H1 (cell line): Measurements from ENCODE around the gene RAB44. TPM values are rescaled to one million over a fixed set of nuclear protein-coding genes. Genes with fewer than 3 reads are reported as not detected.
A peak's percentile ranks its signal among the peaks of the same experiment; 100 is the strongest.

Experiments
- CTCF ChIA-PET: fragments of 300-600 bp; sonication (Branson Sonifier 250); formaldehyde crosslinking; loops from one replicate; lab custom pipeline; 2021; ENCODE audit not compliant: partially characterized antibody; lab: Charles Lee
- POLR2A ChIA-PET: fragments of 300-600 bp; sonication (Branson Sonifier 250); formaldehyde crosslinking; loops from one replicate; lab custom pipeline; 2021; ENCODE audit warnings: inconsistent platforms; ENCODE audit not compliant: partially characterized antibody; lab: Charles Lee
- DNase-seq, 2 experiments: peaks; one replicate each; pipeline versions ENCODE4 v3.0.0 to v3.0.0-alpha.2; 2010 to 2022; ENCODE audit warnings: low spot score in 2 of 2, low read depth in 1 of 2, mixed read lengths in 1 of 2
- FAIRE-seq: peaks from 2 replicates; lab custom pipeline; 2011; peaks lifted over from hg19 to GRCh38; lab: Jason Lieb, UNC
- H2AFZ ChIP-seq: 2 replicates; pipeline ENCODE4 v1.8.1; 2012; ENCODE audit warnings: low read length, inconsistent platforms
- H2AK5ac ChIP-seq: 2 replicates; pipeline ENCODE4 v1.6.1; 2013; ENCODE audit warnings: low read depth, low read length
- H2BK120ac ChIP-seq: replicated peaks from 2 replicates; pipeline ENCODE3; 2013; ENCODE audit warnings: low read depth, low read length, inconsistent platforms
- H2BK12ac ChIP-seq: 2 replicates; pipeline ENCODE4 v1.6.1; 2013; ENCODE audit warnings: low read depth, low read length
- H2BK15ac ChIP-seq: 2 replicates; pipeline ENCODE4 v1.6.1; 2013; ENCODE audit warnings: low read length
- H2BK20ac ChIP-seq: 2 replicates; pipeline ENCODE4 v1.6.1; 2013; ENCODE audit warnings: low read length
- H2BK5ac ChIP-seq: 2 replicates; pipeline ENCODE4 v1.6.1; 2013; ENCODE audit warnings: low read depth, low read length
- H3K14ac ChIP-seq: 2 replicates; pipeline ENCODE4 v1.6.1; 2013; ENCODE audit warnings: inconsistent platforms; ENCODE audit not compliant: insufficient read length
- H3K18ac ChIP-seq: 2 replicates; pipeline ENCODE4 v1.6.1; 2013; ENCODE audit warnings: low read length; ENCODE audit errors: extremely low read depth
- H3K23ac ChIP-seq: 2 replicates; pipeline ENCODE4 v1.6.1; 2013; ENCODE audit warnings: inconsistent platforms; ENCODE audit not compliant: insufficient read length
- H3K23me2 ChIP-seq: 2 replicates; pipeline ENCODE4 v1.6.1; 2013; ENCODE audit warnings: low read depth, low read length
- H3K27ac ChIP-seq: 2 replicates; pipeline ENCODE4 v1.6.1; 2011; ENCODE audit warnings: low read depth, low read length, inconsistent platforms
- H3K27me3 ChIP-seq, 4 experiments: replicated peaks in 1 of 4; 1 replicate in 1 of 4; 2 replicates in 3 of 4; pipeline versions ENCODE4 v1.6.1 to v1.8.1; 2011 to 2013; ENCODE audit warnings: low read length in 3 of 4, mild to moderate bottlenecking in 3 of 4, inconsistent platforms in 2 of 4, mixed read lengths in 2 of 4, moderate library complexity in 1 of 4; ENCODE audit not compliant: control insufficient read depth in 3 of 4, insufficient read depth in 3 of 4; ENCODE audit errors: extremely low read depth in 1 of 4
- H3K36me3 ChIP-seq, 4 experiments: 2 replicates each; pipeline versions ENCODE4 v1.6.1 to v1.8.1; 2011 to 2013; ENCODE audit warnings: mild to moderate bottlenecking in 4 of 4, low read length in 3 of 4, moderate library complexity in 2 of 4, control low read depth in 1 of 4, inconsistent platforms in 1 of 4; ENCODE audit not compliant: insufficient read depth in 4 of 4, control insufficient read depth in 2 of 4
- H3K4ac ChIP-seq: replicated peaks from 2 replicates; pipeline ENCODE3; 2013; ENCODE audit warnings: low read length, low read depth, mixed read lengths, inconsistent platforms; ENCODE audit not compliant: insufficient read length
- H3K4me1 ChIP-seq, 4 experiments: replicated peaks in 1 of 4; 1 replicate in 1 of 4; 2 replicates in 3 of 4; pipeline versions ENCODE4 v1.6.1 to v1.8.1; 2011 to 2013; ENCODE audit warnings: low read length in 3 of 4, inconsistent platforms in 2 of 4, mixed read lengths in 1 of 4; ENCODE audit not compliant: insufficient read depth in 4 of 4, control insufficient read depth in 3 of 4
- H3K4me2 ChIP-seq, 2 experiments: 2 replicates each; pipeline versions ENCODE4 v1.6.1 to v1.8.1; 2011 to 2013; ENCODE audit warnings: low read depth in 2 of 2, low read length in 2 of 2, control low read depth in 1 of 2, inconsistent platforms in 1 of 2, mild to moderate bottlenecking in 1 of 2; ENCODE audit not compliant: insufficient read depth in 1 of 2
- H3K4me3 ChIP-seq, 4 experiments: fragments of 200-600, 300-600 bp in 1 of 4; sonication (generic), shearing (Covaris generic), sonication (Bioruptor Twin) in 1 of 4; 2 replicates each; pipeline versions ENCODE4 v1.5.1 to v1.8.1; 2011 to 2016; ENCODE audit warnings: low read length in 4 of 4, low read depth in 3 of 4, control low read depth in 2 of 4, inconsistent platforms in 2 of 4, mild to moderate bottlenecking in 2 of 4, mixed read lengths in 1 of 4, moderate library complexity in 1 of 4; ENCODE audit not compliant: insufficient read depth in 2 of 4; ENCODE audit errors: extremely low read depth in 1 of 4
- H3K56ac ChIP-seq: replicated peaks from 2 replicates; pipeline ENCODE3; 2013; ENCODE audit warnings: low read depth, mild to moderate bottlenecking, mixed read lengths, low read length, inconsistent platforms; ENCODE audit not compliant: insufficient read length
- H3K79me1 ChIP-seq: 2 replicates; pipeline ENCODE4 v1.6.1; 2013; ENCODE audit warnings: low read depth, low read length, control low read depth
- H3K79me2 ChIP-seq, 2 experiments: 2 replicates each; pipeline versions ENCODE4 v1.6.1 to v1.8.1; 2012 to 2013; ENCODE audit warnings: low read length in 2 of 2, mild to moderate bottlenecking in 2 of 2, inconsistent platforms in 1 of 2; ENCODE audit not compliant: insufficient read depth in 2 of 2, control insufficient read depth in 1 of 2
- H3K9ac ChIP-seq, 4 experiments: replicated peaks in 1 of 4; 1 replicate in 1 of 4; 2 replicates in 3 of 4; pipeline versions ENCODE4 v1.6.1 to v1.8.1; 2011 to 2013; ENCODE audit warnings: low read depth in 3 of 4, low read length in 3 of 4, control low read depth in 2 of 4, mild to moderate bottlenecking in 2 of 4, moderate library complexity in 2 of 4, inconsistent platforms in 1 of 4; ENCODE audit errors: extremely low read depth in 1 of 4
- H3K9me3 ChIP-seq, 2 experiments: 2 replicates each; pipeline versions ENCODE4 v1.6.1 to v1.8.1; 2012 to 2013; ENCODE audit warnings: mild to moderate bottlenecking in 2 of 2, moderate library complexity in 2 of 2, control low read depth in 1 of 2, inconsistent platforms in 1 of 2, low read depth in 1 of 2, low read length in 1 of 2, mixed read lengths in 1 of 2; ENCODE audit not compliant: insufficient read depth in 2 of 2
- H4K20me1 ChIP-seq, 2 experiments: replicated peaks in 1 of 2; 2 replicates each; pipeline versions ENCODE3 to v1.8.1; 2011 to 2013; ENCODE audit warnings: inconsistent platforms in 2 of 2, low read length in 2 of 2, mild to moderate bottlenecking in 1 of 2; ENCODE audit not compliant: insufficient read depth in 2 of 2, control insufficient read depth in 1 of 2
- H4K5ac ChIP-seq: 2 replicates; pipeline ENCODE4 v1.6.1; 2013; ENCODE audit warnings: low read length, low read depth, mixed read lengths, inconsistent platforms; ENCODE audit not compliant: insufficient read length
- H4K8ac ChIP-seq: 2 replicates; pipeline ENCODE4 v1.8.0; 2013; ENCODE audit warnings: mild to moderate bottlenecking, moderate library complexity, low read length, inconsistent platforms; ENCODE audit not compliant: insufficient read depth; ENCODE audit errors: extremely low read depth
- H4K91ac ChIP-seq: replicated peaks from 2 replicates; pipeline ENCODE3; 2013; ENCODE audit warnings: low read length, mixed read lengths, inconsistent platforms; ENCODE audit not compliant: insufficient read length
- BACH1 ChIP-seq: IDR thresholded peaks from 2 replicates; pipeline ENCODE4 v1.6.1; 2012; ENCODE audit warnings: low read length, improper control_type of control experiment
- CBX5 ChIP-seq: fragments of 300-800, 300-1000 bp; sonication (generic); IDR thresholded peaks from 2 replicates; pipeline ENCODE4 v1.7.1; 2016; ENCODE audit warnings: antibody characterized with exemption, low read length, low read depth
- CTCF ChIP-seq, 3 experiments: IDR thresholded peaks; 1 replicate in 2 of 3; 2 replicates in 1 of 3; pipeline versions ENCODE4 v1.5.1 to v1.6.1; 2011; ENCODE audit warnings: low read length in 3 of 3, mild to moderate bottlenecking in 3 of 3, inconsistent platforms in 2 of 3, low read depth in 1 of 3, moderate library complexity in 1 of 3; ENCODE audit not compliant: insufficient read depth in 1 of 3; ENCODE audit errors: control extremely low read depth in 1 of 3
- HDAC6 ChIP-seq: IDR thresholded peaks from one replicate; pipeline ENCODE4 v1.7.1; 2012; ENCODE audit warnings: low read depth, mild to moderate bottlenecking, inconsistent platforms, low read length, moderate library complexity
- POLR2A ChIP-seq, 2 experiments: IDR thresholded peaks; 1 replicate in 1 of 2; 2 replicates in 1 of 2; pipeline ENCODE4 v1.6.1; 2011; ENCODE audit warnings: low read depth in 2 of 2, low read length in 2 of 2, mild to moderate bottlenecking in 2 of 2; ENCODE audit errors: control extremely low read depth in 1 of 2
- RAD21 ChIP-seq, 2 experiments: IDR thresholded peaks in 1 of 2; conservative IDR thresholded peaks in 1 of 2; 2 replicates each; pipeline ENCODE4 v1.6.1; 2011; ENCODE audit warnings: low read depth in 2 of 2, low read length in 2 of 2, improper control_type of control experiment in 1 of 2, inconsistent platforms in 1 of 2, mild to moderate bottlenecking in 1 of 2, moderate library complexity in 1 of 2
- SIRT6 ChIP-seq: IDR thresholded peaks from one replicate; pipeline ENCODE4 v1.7.1; 2012; ENCODE audit warnings: low read length, inconsistent platforms
- SIX5 ChIP-seq: IDR thresholded peaks from 2 replicates; pipeline ENCODE4 v1.6.1; 2011; ENCODE audit warnings: mild to moderate bottlenecking, low read depth, low read length
- SP4 ChIP-seq: IDR thresholded peaks from 2 replicates; pipeline ENCODE4 v1.6.1; 2012; ENCODE audit warnings: low read length, inconsistent platforms
- TEAD4 ChIP-seq: IDR thresholded peaks from 2 replicates; pipeline ENCODE4 v1.6.1; 2012; ENCODE audit warnings: low read depth, low read length, inconsistent platforms, mixed read lengths
- YY1 ChIP-seq: IDR thresholded peaks from 2 replicates; pipeline ENCODE4 v1.6.1; 2011; ENCODE audit warnings: low read depth, mild to moderate bottlenecking, low read length
- WGBS, 2 experiments: shearing (Covaris generic) in 1 of 2; methylation state at CpG; one replicate each; pipeline versions ENCODE4 v1.1.6 to v1.1.7; 2013 to 2015; ENCODE audit warnings: low lambda C conversion rate in 2 of 2, mixed read lengths in 2 of 2, inconsistent platforms in 1 of 2, low coverage in 1 of 2, missing lambda C conversion rate in 1 of 2; ENCODE audit not compliant: insufficient replicate concordance in 2 of 2, insufficient coverage in 1 of 2, insufficient read length in 1 of 2; ENCODE audit errors: extremely low coverage in 1 of 2, missing lambda C conversion rate in 1 of 2; 5-methylcytosine and 5-hydroxymethylcytosine counted together
- polyA plus RNA-seq, 7 experiments: library from polyadenylated mRNA; depleted of rRNA in 3 of 7; stranded (reverse) in 5 of 7; unstranded in 2 of 7; fragments of >200 nt in 5 of 7; fragments of 200-250 nt in 2 of 7; gene quantifications; 1 replicate in 5 of 7; 2 replicates in 1 of 7; 4 replicates in 1 of 7; pipeline versions ENCODE4 v1.2.1 to v1.2.3, GENCODE V29; 2011 to 2013; ENCODE audit warnings: missing spikeins in 2 of 7, mixed read lengths in 2 of 7
- total RNA-seq: library from RNA; stranded (reverse); fragmentation: NEBNext Ultra II Directional; extraction: Animal tissue kit (Norgen Biotek cat#: 25700); gene quantifications from 2 replicates; pipeline ENCODE4 v1.2.1, GENCODE V29; 2021

The RAB44 gene
- total and polyA plus RNA-seq, 2 of the 8 experiments (the other 6 are each of a cell fraction or from before 2014, with no cell fraction given), result 0.02 TPM; not detected in 1

GRCh38 chr6:36721369-36722140 lies 23.9 kb downstream of the RAB44 start:
- no peaks in the 10 kb centered on the region for H3K27me3 ChIP-seq
- H3K4ac ChIP-seq, result no peak overlapping the region
- no peak overlapping the region for H3K4me3 ChIP-seq
- H2AK5ac ChIP-seq, result no peak overlapping the region
- no peak for FAIRE-seq
- H2AFZ ChIP-seq, result peak overlapping the region; percentile 30; the same call in 1 of the 2 replicates
- H3K36me3 ChIP-seq, result no peaks in the 10 kb centered on the region
- H3K4me1 ChIP-seq, result no peaks in the 10 kb centered on the region; a peak in 1 of 7 replicates
- H2BK5ac ChIP-seq, result no peak overlapping the region
- no peaks in the 10 kb centered on the region for H4K20me1 ChIP-seq
- H3K9me3 ChIP-seq, result no peaks in the 10 kb centered on the region
- no peaks in the 10 kb centered on the region for H3K79me2 ChIP-seq
- no peak overlapping the region for H2BK12ac ChIP-seq
- H2BK120ac ChIP-seq, result no peak overlapping the region
- H3K27ac ChIP-seq, result no peak overlapping the region
- no peaks in the 10 kb centered on the region for H3K23me2 ChIP-seq
- POLR2A ChIA-PET, result interaction anchor here (0.8 to 2.6 kb wide), 3 partner anchors 9 to 126 kb away, joined by 3 to 8 read pairs (median 3); no protein-coding TSS in a partner anchor
- CTCF ChIA-PET, result interaction anchor here (0.7 to 5.5 kb wide), 9 partner anchors 8 to 106 kb away, joined by 3 to 35 read pairs (median 8); no protein-coding TSS in a partner anchor
- H4K5ac ChIP-seq, result no peak overlapping the region
- no peak overlapping the region for H3K9ac ChIP-seq
- H3K14ac ChIP-seq, result no peak overlapping the region
- no peak overlapping the region for H2BK15ac ChIP-seq
- no peak for DNase-seq
- H3K4me2 ChIP-seq, result no peak overlapping the region
- H4K91ac ChIP-seq, result no peak overlapping the region
- H3K56ac ChIP-seq, result no peak overlapping the region
- H3K79me1 ChIP-seq, result no peaks in the 10 kb centered on the region; the same call in 1 of the 2 replicates
- H3K18ac ChIP-seq, result no peak overlapping the region
- H4K8ac ChIP-seq, result no peak overlapping the region
- no peak overlapping the region for H2BK20ac ChIP-seq
- no peak overlapping the region for H3K23ac ChIP-seq
- WGBS, 2 experiments, result 93% methylated on average over 13 of the region's 15 CpGs; no CpG with 5 or more reads in 1 of the 2 experiments
- TF ChIP-seq POLR2A (IDR thresholded peaks at IDR 0.05; ENCODE audit: control extremely low read depth in 1 of 2, low read depth in 2 of 2, low read length in 2 of 2), result no peak
- TF ChIP-seq SP4, result no peak
- TF ChIP-seq YY1, result no peak
- TF ChIP-seq CTCF (IDR thresholded peaks at IDR 0.05; ENCODE audit: control extremely low read depth in 1 of 3, insufficient read depth in 1 of 3, low read depth in 1 of 3, low read length in 3 of 3), result no peak
- no peak for TF ChIP-seq CBX5
- no peak for TF ChIP-seq TEAD4
- TF ChIP-seq RAD21 (IDR thresholded peaks at IDR 0.05 in 1 of 2, conservative IDR thresholded peaks at IDR 0.05 in 1 of 2; ENCODE audit: low read depth in 2 of 2, low read length in 2 of 2), result no peak
- TF ChIP-seq SIX5, result no peak
- TF ChIP-seq SIRT6, result no peak
- TF ChIP-seq HDAC6, result no peak
- TF ChIP-seq BACH1, result no peak
